HEK293 (cell line): ENCODE results near the gene EPDR1.
A peak's percentile ranks its signal among the peaks of the same experiment; 100 is the strongest.

Source experiments
- CTCF ChIA-PET: fragments of 350-600 bp; formaldehyde crosslinking; extraction: SDS; loops from one replicate; lab custom pipeline; 2021; ENCODE audit warnings: antibody characterized with exemption; lab: Yijun Ruan, JAX
- POLR2A ChIA-PET: fragments of 300-600 bp; formaldehyde crosslinking; extraction: SDS; loops from one replicate; lab custom pipeline; 2020; ENCODE audit warnings: antibody characterized with exemption, inconsistent platforms; lab: Yijun Ruan, JAX
- H3K27ac ChIP-seq: fragments of 200-500 bp; sonication (Bioruptor generic); 2 replicates; pipeline ENCODE4 v1.5.1; 2014; ENCODE audit warnings: low read depth, low read length, control low read depth, inconsistent platforms; ENCODE audit errors: extremely low read depth
- H3K36me3 ChIP-seq, 2 experiments: fragments of 200-500 bp in 1 of 2; sonication (Bioruptor generic) in 1 of 2; 1 replicate in 1 of 2; 2 replicates in 1 of 2; pipeline ENCODE4 v1.5.1; 2014 to 2017; ENCODE audit warnings: inconsistent platforms in 2 of 2, low read length in 2 of 2; ENCODE audit not compliant: control insufficient read depth in 2 of 2, insufficient read depth in 1 of 2
- H3K4me1 ChIP-seq: fragments of 200-500 bp; sonication (Bioruptor generic); 2 replicates; pipeline ENCODE4 v1.5.1; 2014; ENCODE audit warnings: mild to moderate bottlenecking, low read length, inconsistent platforms; ENCODE audit not compliant: control insufficient read depth, insufficient read depth
- H3K4me3 ChIP-seq: 2 replicates; pipeline ENCODE4 v1.5.1; 2011; ENCODE audit warnings: low read depth, mild to moderate bottlenecking, control low read depth, low read length, moderate library complexity
- H3K9me3 ChIP-seq: fragments of 200-500 bp; sonication (Bioruptor generic); 2 replicates; pipeline ENCODE4 v1.5.1; 2014; ENCODE audit warnings: low read depth, low read length, inconsistent platforms; ENCODE audit not compliant: control insufficient read depth, insufficient read depth
- EGR2 ChIP-seq: fragments of 450-650 bp; formaldehyde crosslinking; IDR thresholded peaks from 2 replicates; pipeline ENCODE4 v1.5.1; 2016; ENCODE audit warnings: low read depth, missing biosample characterization, missing genetic modification characterization
- FEZF1 ChIP-seq: fragments of 450-650 bp; formaldehyde crosslinking; IDR thresholded peaks from 2 replicates; pipeline ENCODE4 v1.5.1; 2016; ENCODE audit warnings: missing biosample characterization, missing genetic modification characterization
- GLI2 ChIP-seq: fragments of 450-650 bp; formaldehyde crosslinking; IDR thresholded peaks from 2 replicates; pipeline ENCODE4; 2017; ENCODE audit warnings: missing biosample characterization, missing genetic modification characterization, low read depth, borderline replicate concordance
- KLF16 ChIP-seq: fragments of 450-650 bp; formaldehyde crosslinking; IDR thresholded peaks from 2 replicates; pipeline ENCODE4 v1.5.1; 2017; ENCODE audit warnings: missing biosample characterization, missing genetic modification characterization
- KLF8 ChIP-seq: fragments of 450-650 bp; formaldehyde crosslinking; IDR thresholded peaks from 2 replicates; pipeline ENCODE4 v1.5.1; 2016; ENCODE audit warnings: missing biosample characterization, missing genetic modification characterization
- ZBTB6 ChIP-seq: fragments of 450-650 bp; formaldehyde crosslinking; IDR thresholded peaks from 2 replicates; pipeline ENCODE4 v1.5.1; 2017; ENCODE audit warnings: missing biosample characterization, missing genetic modification characterization
- ZBTB8A ChIP-seq: fragments of 450-650 bp; formaldehyde crosslinking; IDR thresholded peaks from 2 replicates; pipeline ENCODE4 v1.5.1; 2016; ENCODE audit warnings: missing biosample characterization, missing genetic modification characterization
- ZFHX2 ChIP-seq: fragments of 450-650 bp; formaldehyde crosslinking; conservative IDR thresholded peaks from 2 replicates; pipeline ENCODE4 v1.5.1; 2016; ENCODE audit warnings: missing biosample characterization, missing genetic modification characterization
- ZNF114 ChIP-seq: fragments of 450-650 bp; formaldehyde crosslinking; IDR thresholded peaks from 2 replicates; pipeline ENCODE4 v1.5.0; 2017; ENCODE audit warnings: missing biosample characterization, missing genetic modification characterization
- ZNF133 ChIP-seq: fragments of 450-650 bp; formaldehyde crosslinking; IDR thresholded peaks from 2 replicates; pipeline ENCODE4 v1.5.1; 2016; ENCODE audit warnings: missing biosample characterization, missing genetic modification characterization
- ZNF2 ChIP-seq: fragments of 450-650 bp; formaldehyde crosslinking; IDR thresholded peaks from 2 replicates; pipeline ENCODE4 v1.5.1; 2016; ENCODE audit warnings: missing biosample characterization, missing genetic modification characterization
- ZNF266 ChIP-seq: fragments of 450-650 bp; formaldehyde crosslinking; IDR thresholded peaks from 2 replicates; pipeline ENCODE4 v1.5.1; 2016; ENCODE audit warnings: missing biosample characterization, missing genetic modification characterization, low read depth
- ZNF350 ChIP-seq: fragments of 450-650 bp; formaldehyde crosslinking; IDR thresholded peaks from 2 replicates; pipeline ENCODE4 v1.5.0; 2017; ENCODE audit warnings: missing biosample characterization, mild to moderate bottlenecking, missing genetic modification characterization
- ZNF404 ChIP-seq: fragments of 450-650 bp; formaldehyde crosslinking; IDR thresholded peaks from 2 replicates; pipeline ENCODE4 v1.5.1; 2017; ENCODE audit warnings: missing biosample characterization, missing genetic modification characterization
- ZNF416 ChIP-seq: fragments of 450-650 bp; formaldehyde crosslinking; IDR thresholded peaks from 2 replicates; pipeline ENCODE4 v1.5.1; 2016; ENCODE audit warnings: missing biosample characterization, missing genetic modification characterization
- ZNF549 ChIP-seq: fragments of 450-650 bp; IDR thresholded peaks from 2 replicates; pipeline ENCODE4 v1.5.1; 2018; ENCODE audit warnings: missing biosample characterization, missing genetic modification characterization, mild to moderate bottlenecking, inconsistent platforms, moderate library complexity
- ZNF560 ChIP-seq: fragments of 450-650 bp; formaldehyde crosslinking; IDR thresholded peaks from 2 replicates; pipeline ENCODE4 v1.5.1; 2017; ENCODE audit warnings: missing biosample characterization, missing genetic modification characterization, borderline replicate concordance
- ZNF571 ChIP-seq: fragments of 450-650 bp; formaldehyde crosslinking; IDR thresholded peaks from 2 replicates; pipeline ENCODE4 v1.5.0; 2017; ENCODE audit warnings: missing biosample characterization, missing genetic modification characterization
- ZNF585B ChIP-seq: fragments of 450-650 bp; formaldehyde crosslinking; IDR thresholded peaks from 2 replicates; pipeline ENCODE4 v1.5.1; 2016; ENCODE audit warnings: missing biosample characterization, missing genetic modification characterization
- ZNF639 ChIP-seq: fragments of 450-650 bp; formaldehyde crosslinking; IDR thresholded peaks from 2 replicates; pipeline ENCODE4 v1.5.1; 2016; ENCODE audit warnings: missing biosample characterization, missing genetic modification characterization
- ZNF677 ChIP-seq: fragments of 450-650 bp; IDR thresholded peaks from 2 replicates; pipeline ENCODE4 v1.5.0; 2018; ENCODE audit warnings: missing biosample characterization, mild to moderate bottlenecking, missing genetic modification characterization, moderate library complexity
- ZNF777 ChIP-seq: fragments of 450-650 bp; formaldehyde crosslinking; IDR thresholded peaks from 2 replicates; pipeline ENCODE4 v1.5.1; 2017; ENCODE audit warnings: missing biosample characterization, missing genetic modification characterization, borderline replicate concordance
- ZNF830 ChIP-seq: fragments of 450-650 bp; IDR thresholded peaks from 2 replicates; pipeline ENCODE4 v1.5.0; 2018; ENCODE audit warnings: missing biosample characterization, missing genetic modification characterization, low read depth, mild to moderate bottlenecking, moderate library complexity
- ZNF843 ChIP-seq: fragments of 450-650 bp; formaldehyde crosslinking; IDR thresholded peaks from 2 replicates; pipeline ENCODE4 v1.5.1; 2016; ENCODE audit warnings: missing biosample characterization, missing genetic modification characterization
- ZSCAN16 ChIP-seq: fragments of 450-650 bp; formaldehyde crosslinking; IDR thresholded peaks from 2 replicates; pipeline ENCODE4 v1.5.1; 2016; ENCODE audit warnings: missing biosample characterization, missing genetic modification characterization
- ZSCAN30 ChIP-seq: fragments of 450-650 bp; IDR thresholded peaks from 2 replicates; pipeline ENCODE4 v1.5.1; 2018; ENCODE audit warnings: missing biosample characterization, mild to moderate bottlenecking, missing genetic modification characterization, moderate library complexity
- TF ChIP-seq, protein P1 (sequence below): sonication (generic); formaldehyde crosslinking; IDR thresholded peaks from 2 replicates; pipeline ENCODE4 v1.8.1; 2022; ENCODE audit warnings: mild to moderate bottlenecking, moderate library complexity, missing genetic modification reagents

Gene EPDR1

GRCh38 chr7:37923996-37924395, 3.6 kb downstream of the EPDR1 start:
- Histone ChIP-seq H3K4me1 (no peaks in the 10 kb centered on the region), H3K36me3 (no peaks in the 10 kb centered on the region), H3K9me3 (no peaks in the 10 kb centered on the region), H3K27ac (no peak overlapping the region), H3K4me3 (no peak overlapping the region)
- ChIA-PET POLR2A (no interaction called here), CTCF (no interaction called here)
- no peak for TF ChIP-seq ZNF549
- no peak for TF ChIP-seq ZNF677
- TF ChIP-seq GLI2 (tag by site-specific recombination), result no peak

GRCh38 chr7:37924491-37925041, 4.1 kb downstream of the EPDR1 start:
- no peak for TF ChIP-seq FEZF1
- TF ChIP-seq ZNF777, result no peak
- no peak for TF ChIP-seq EGR2 (tag by site-specific recombination)
- no peak for TF ChIP-seq ZNF571
- TF ChIP-seq ZNF2 (tag by site-specific recombination), result no peak
- no peak for TF ChIP-seq ZNF560
- no peak for TF ChIP-seq ZNF585B
- no peak for TF ChIP-seq ZNF350 (tag by site-specific recombination)
- TF ChIP-seq, protein P1, sequence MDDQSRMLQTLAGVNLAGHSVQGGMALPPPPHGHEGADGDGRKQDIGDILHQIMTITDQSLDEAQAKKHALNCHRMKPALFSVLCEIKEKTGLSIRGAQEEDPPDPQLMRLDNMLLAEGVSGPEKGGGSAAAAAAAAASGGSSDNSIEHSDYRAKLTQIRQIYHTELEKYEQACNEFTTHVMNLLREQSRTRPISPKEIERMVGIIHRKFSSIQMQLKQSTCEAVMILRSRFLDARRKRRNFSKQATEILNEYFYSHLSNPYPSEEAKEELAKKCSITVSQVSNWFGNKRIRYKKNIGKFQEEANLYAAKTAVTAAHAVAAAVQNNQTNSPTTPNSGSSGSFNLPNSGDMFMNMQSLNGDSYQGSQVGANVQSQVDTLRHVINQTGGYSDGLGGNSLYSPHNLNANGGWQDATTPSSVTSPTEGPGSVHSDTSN (CRISPR knock-in tag), result no peak
- Histone ChIP-seq H3K36me3 (no peaks in the 10 kb centered on the region), H3K4me3 (no peak overlapping the region), H3K9me3 (no peaks in the 10 kb centered on the region), H3K27ac (no peak overlapping the region), H3K4me1 (no peaks in the 10 kb centered on the region)
- POLR2A ChIA-PET, result no interaction called here
- CTCF ChIA-PET, result no interaction called here

- CTCF ChIA-PET, result interaction anchor here (1.2 kb wide), 1 partner anchor 9 kb away, joined by 3 read pairs; the partner anchor contains the start of gene SFRP4
- Histone ChIP-seq H3K9me3 (no peaks in the 10 kb centered on the region), H3K4me1 (no peaks in the 10 kb centered on the region), H3K36me3 (no peaks in the 10 kb centered on the region), H3K27ac (no peak overlapping the region), H3K4me3 (no peak overlapping the region)
- no peak for TF ChIP-seq ZNF114 (tag by site-specific recombination)
- TF ChIP-seq ZNF133 (tag by site-specific recombination), result peak; percentile 93
- POLR2A ChIA-PET, result no interaction called here
Measured at GRCh38 chr7:37925620-37926019, 5.2 kb downstream of the EPDR1 start.

DNA sequence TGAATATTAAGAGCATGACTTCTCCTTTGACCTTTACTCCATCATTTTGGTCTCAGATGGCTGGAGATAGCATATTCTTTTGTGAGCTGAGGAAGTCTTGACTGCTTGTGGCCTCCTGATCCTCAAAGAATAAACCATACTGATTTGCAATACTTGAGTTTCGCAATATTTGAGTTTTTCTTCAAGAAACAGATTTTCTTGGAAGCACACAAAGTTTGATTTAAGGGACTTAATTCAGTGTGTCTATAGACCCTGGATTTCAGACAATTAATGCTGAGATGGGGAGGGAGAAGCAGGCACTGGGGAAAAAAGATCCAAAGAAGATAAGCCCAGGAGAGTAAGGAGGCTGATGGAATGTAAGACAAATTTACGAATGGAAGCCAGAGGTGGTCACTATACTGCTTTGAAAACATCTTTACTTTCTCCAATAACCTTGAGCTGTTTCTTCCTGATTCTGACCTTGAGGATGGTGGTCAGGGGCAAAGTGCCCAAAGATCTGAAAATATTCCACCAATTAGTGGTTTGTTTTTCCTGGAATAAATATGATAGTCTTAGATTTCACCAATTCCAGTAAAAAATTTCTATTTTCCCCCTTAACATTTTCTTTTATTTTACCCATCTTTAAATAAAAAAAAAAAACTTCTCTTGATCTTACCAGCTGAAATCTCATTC, 7.5 kb downstream of the EPDR1 start:
- ChIA-PET CTCF (interaction anchor here (1.7 kb wide), 1 partner anchor 10 kb away, joined by 10 read pairs; the partner anchor contains the start of gene SFRP4), POLR2A (no interaction called here)
- H3K4me3 ChIP-seq, result no peak overlapping the region
- H3K27ac ChIP-seq, result peak overlapping the region; percentile 22; the same call in 1 of the 2 replicates
- H3K4me1 ChIP-seq, result no peaks in the 10 kb centered on the region
- no peaks in the 10 kb centered on the region for H3K9me3 ChIP-seq
- H3K36me3 ChIP-seq, result no peaks in the 10 kb centered on the region; a peak in 1 of 3 replicates
- TF ChIP-seq KLF16 (tag by site-specific recombination), result no peak
- no peak for TF ChIP-seq ZNF843 (tag by site-specific recombination)
- no peak for TF ChIP-seq KLF8 (tag by site-specific recombination)
- no peak for TF ChIP-seq ZBTB8A (tag by site-specific recombination)
- no peak for TF ChIP-seq ZBTB6 (tag by site-specific recombination)
- TF ChIP-seq ZNF416 (tag by site-specific recombination), result no peak
- TF ChIP-seq ZNF404 (tag by site-specific recombination), result no peak
- no peak for TF ChIP-seq ZSCAN16 (tag by site-specific recombination)
- TF ChIP-seq ZNF830, result no peak
- no peak for TF ChIP-seq ZSCAN30
- no peak for TF ChIP-seq EGR2 (tag by site-specific recombination)
- TF ChIP-seq ZNF639, result no peak
- no peak for TF ChIP-seq ZFHX2 (tag by site-specific recombination)
- TF ChIP-seq ZNF266, result no peak
